ENCODE measurements around the gene BAG5.

GRCh38 chr14:103604620-103605019, 42.2 kb upstream of the BAG5 start:
- TF ChIP-seq CTCF (IDR thresholded peaks at IDR 0.05) = no peak
- TF ChIP-seq REST (IDR thresholded peaks at IDR 0.05; ENCODE audit: insufficient read depth in 1 of 2, low read depth in 2 of 2, low read length in 1 of 2) = no peak
